ENCODE measurements around the gene AGTPBP1.
"Not testable (repeated sequence)": the region's sequence is repeated elsewhere in the genome, so short reads cannot be mapped to it uniquely, and the experiment has no call there.

The AGTPBP1 gene

GRCh38 chr9:85615792-85616191, 126.0 kb downstream of the AGTPBP1 start:
- DNase-seq = no peak

- no peak for DNase-seq
These were observed 131.5 kb downstream of the AGTPBP1 start for GRCh38 chr9:85610074-85610860.

- no peak for DNase-seq
These were observed 135.8 kb downstream of the AGTPBP1 start for GRCh38 chr9:85605905-85606304.

- DNase-seq = no peak
These were observed 137.8 kb downstream of the AGTPBP1 start for GRCh38 chr9:85603936-85604335.

GRCh38 chr9:85602742-85603141, 139.0 kb downstream of the AGTPBP1 start:
- DNase-seq = no peak

- no peak for DNase-seq
These were observed 141.0 kb downstream of the AGTPBP1 start for GRCh38 chr9:85600675-85601263.

- DNase-seq = no peak
These were observed 142.1 kb downstream of the AGTPBP1 start for GRCh38 chr9:85599540-85600105.

GRCh38 chr9:85594316-85594715, 147.4 kb downstream of the AGTPBP1 start:
- DNase-seq = no peak

GRCh38 chr9:85586684-85587083, 155.1 kb downstream of the AGTPBP1 start:
- DNase-seq = no peak

GRCh38 chr9:85577353-85577952, 164.3 kb downstream of the AGTPBP1 start:
- no peak for DNase-seq

GRCh38 chr9:85575868-85576267, 165.9 kb downstream of the AGTPBP1 start:
- no peak for DNase-seq

- DNase-seq = not testable (repeated sequence)
These were observed 168.2 kb downstream of the AGTPBP1 start for GRCh38 chr9:85573546-85573945.

- DNase-seq = not testable (repeated sequence)
These were observed 168.8 kb downstream of the AGTPBP1 start for GRCh38 chr9:85572917-85573316.

GRCh38 chr9:85569988-85570387, 171.8 kb downstream of the AGTPBP1 start:
- DNase-seq = no peak

- no peak for DNase-seq
These were observed 182.2 kb downstream of the AGTPBP1 start for GRCh38 chr9:85559526-85559925.

GRCh38 chr9:85554349-85554748, 187.4 kb downstream of the AGTPBP1 start:
- no peak for DNase-seq

- DNase-seq = no peak
These were observed 188.3 kb downstream of the AGTPBP1 start for GRCh38 chr9:85553475-85553874.

GRCh38 chr9:85547599-85547998, 194.2 kb downstream of the AGTPBP1 start:
- no peak for DNase-seq

- no peak for DNase-seq
These were observed 198.6 kb downstream of the AGTPBP1 start for GRCh38 chr9:85543196-85543595.

GRCh38 chr9:85541876-85542275, 199.9 kb downstream of the AGTPBP1 start:
- DNase-seq = no peak

GRCh38 chr9:85536514-85536913, 205.2 kb downstream of the AGTPBP1 start:
- no peak for DNase-seq

- DNase-seq = no peak
These were observed 205.7 kb downstream of the AGTPBP1 start for GRCh38 chr9:85536076-85536475.

- DNase-seq = no peak
These were observed 207.4 kb downstream of the AGTPBP1 start for GRCh38 chr9:85534340-85534739.

GRCh38 chr9:85533538-85533937, 208.2 kb downstream of the AGTPBP1 start:
- DNase-seq = no peak
